Heart right ventricle (tissue), 16 donors: ENCODE data around the gene ZNF799. TPM values are rescaled to one million over a fixed set of nuclear protein-coding genes. Genes with fewer than 3 reads are reported as not detected.
"Not testable (repeated sequence)": the region's sequence is repeated elsewhere in the genome, so short reads cannot be mapped to it uniquely, and the experiment has no call there.

Experiments
- ATAC-seq, 8 donors: fragments of 200-7000 bp; cut with Tn5 transposase; one replicate each; pipeline ENCODE4 v1.9.1; 2020; ENCODE audit warnings: mild to moderate bottlenecking in 8 of 8, moderate library complexity in 8 of 8, moderate number of reproducible peaks in 1 of 8
- DNase-seq, 2 donors: peaks; one replicate each; pipeline ENCODE4 v3.0.0-alpha.2; 2020
- H3K27ac ChIP-seq, 10 donors: fragments of 200-600 bp; sonication (generic) in 2 of 10; one replicate each; pipeline versions ENCODE4 v1.5.0 to v1.8.0; 2020 to 2022; ENCODE audit warnings: mild to moderate bottlenecking in 3 of 10
- H3K27me3 ChIP-seq, 7 donors: fragments of 200-600 bp; one replicate each; pipeline ENCODE4 v1.8.0; 2021 to 2022; ENCODE audit warnings: mild to moderate bottlenecking in 2 of 7
- H3K36me3 ChIP-seq, 9 donors: fragments of 200-600 bp; sonication (generic) in 1 of 9; one replicate each; pipeline versions ENCODE4 v1.5.0 to v1.8.0; 2020 to 2022; ENCODE audit warnings: mild to moderate bottlenecking in 2 of 9
- H3K4me1 ChIP-seq, 9 donors: fragments of 200-600 bp; sonication (generic) in 1 of 9; one replicate each; pipeline versions ENCODE4 v1.5.0 to v1.8.0; 2020 to 2022; ENCODE audit warnings: mild to moderate bottlenecking in 4 of 9
- H3K4me3 ChIP-seq, 10 donors: fragments of 200-600 bp; sonication (generic) in 2 of 10; one replicate each; pipeline versions ENCODE4 v1.5.0 to v1.8.0; 2020 to 2022; ENCODE audit warnings: mild to moderate bottlenecking in 7 of 10, moderate library complexity in 2 of 10
- H3K9me3 ChIP-seq, 11 donors: fragments of 200-600 bp in 10 of 11; sonication (generic) in 2 of 11; one replicate each; pipeline versions ENCODE4 v1.5.0 to v1.8.0; 2013 to 2022; ENCODE audit warnings: mild to moderate bottlenecking in 2 of 11, control low read depth in 1 of 11, moderate library complexity in 1 of 11
- CTCF ChIP-seq, 9 donors: fragments of 200-600 bp; sonication (generic) in 2 of 9; IDR thresholded peaks; one replicate each; pipeline versions ENCODE4 v1.5.0 to v1.8.0; 2021 to 2022; ENCODE audit warnings: antibody characterized with exemption in 9 of 9, mild to moderate bottlenecking in 5 of 9, moderate library complexity in 1 of 9
- WGBS, 2 donors: extraction: QIAGEN DNeasy Blood & Tissue Kit; methylation state at CpG; one replicate each; pipeline ENCODE4 v1.1.7; 2013; ENCODE audit warnings: inconsistent platforms in 1 of 2; 5-methylcytosine and 5-hydroxymethylcytosine counted together
- intact Hi-C, 10 donors: fragments of 100-400 bp; cut with DNase I; formaldehyde crosslinking; loops; one replicate each; pipeline versions ENCODE4 v1.11.1 to v1.14.2; 2022
- polyA plus RNA-seq, 2 donors: library from polyadenylated mRNA; stranded (reverse); fragments of 200-250 nt; gene quantifications; one replicate each; pipeline ENCODE4 v1.2.3, GENCODE V29; 2013
- total RNA-seq, 10 donors: library from RNA; stranded (reverse); fragmentation: NEBNext Ultra II Directional in 3 of 10; extraction: Animal tissue kit (Norgen Biotek cat#: 25700) in 3 of 10; gene quantifications; one replicate each; pipeline versions ENCODE4 v1.2.1 to v1.2.4, GENCODE V29; 2021 to 2023
- donor health status: Arrhythmogenic right ventricular cardiomyopathy.
- donor health status: ischemic (EF 13 %, LVEDD 7.1; RV severe dilation, severe dysfunction).
- donor health status: healthy with polysubstance abuse.
- donor health status: DM: no; HTN: yes; CAD: no.
- donor health status: DM: no; HTN: no; CAD: no.
- donor health status: ischemic (EF 25% LVEDD 6.9; RV normal size, moderate dysfunction).
- donor health status: ischemic (EF 25% LVEDD 5.7; RV mildly dilated, moderate dysfunction).
- donor health status: healthy.
- donor health status: DM: yes; HTN: yes; CAD: no.
- donor health status: Ischemic cardiomyopathy.
- donor health status: ischemic (EF 35%, LVEDD 5.7; RV mildly dilated, moderate dysfunction).
- donor health status: nonischemic (EF 11% LVEDD 7.7; RV severe dilation, severe dysfunction).
- donor health status: DM: yes; HTN: yes; CAD: no.
- donor health status: PGD.
- donor health status: ischemic (EF 29% LVEDD 5.4; RV normal size, mild dysfunction).
- donor health status: nonischemic (EF 23%, LVEDD 6.1; RV moderate dilation, normal function).

ZNF799 gene
- total and polyA plus RNA-seq, 12 donors: 1.6 to 6.2 (median 2.0) TPM

- no peak for TF ChIP-seq CTCF (IDR thresholded peaks at IDR 0.05)
- H3K36me3 ChIP-seq: peaks cover 0 to 23% (median 3%) of the 10 kb centered on the region in 9 donors
- DNase-seq (no peak), ATAC-seq (no peak)
- intact Hi-C loops: no loop called here
- H3K27me3 ChIP-seq: no peaks in the 10 kb centered on the region
- 92 to 98% methylated on average over 2 of the region's 2 CpGs for WGBS, 2 donors
- no peak overlapping the region for H3K4me3 ChIP-seq
- no peaks in the 10 kb centered on the region for H3K4me1 ChIP-seq
- peaks cover 0 to 75% (median 0%) of the 10 kb centered on the region in 11 donors for H3K9me3 ChIP-seq
- no peak overlapping the region for H3K27ac ChIP-seq
Observed at GRCh38 chr19:12425236-12425887, 24.3 kb upstream of the ZNF799 start.

GRCh38 chr19:12417273-12417672, 16.2 kb upstream of the ZNF799 start:
- WGBS, 2 donors: 78 to 89% methylated on average over 5 of the region's 5 CpGs
- H3K27me3 ChIP-seq, intact Hi-C loops, H3K27ac ChIP-seq, H3K4me1 ChIP-seq, DNase-seq, ATAC-seq, H3K4me3 ChIP-seq: not testable (repeated sequence)
- H3K36me3 ChIP-seq: peaks cover 0 to 20% (median 0%) of the 10 kb centered on the region in 9 donors
- peaks cover 0 to 48% (median 0%) of the 10 kb centered on the region in 11 donors for H3K9me3 ChIP-seq

- no peak overlapping the region for H3K27ac ChIP-seq
- ATAC-seq (no peak), DNase-seq (no peak)
- H3K9me3 ChIP-seq: peaks cover 0 to 21% (median 0%) of the 10 kb centered on the region in 11 donors
- H3K4me1 ChIP-seq: no peaks in the 10 kb centered on the region
- no peak for TF ChIP-seq CTCF (IDR thresholded peaks at IDR 0.05)
- no peaks in the 10 kb centered on the region for H3K27me3 ChIP-seq
- peaks cover 0 to 3% (median 0%) of the 10 kb centered on the region in 9 donors for H3K36me3 ChIP-seq
- H3K4me3 ChIP-seq: no peak overlapping the region
- 93 to 98% methylated on average over 2 of the region's 2 CpGs for WGBS, 2 donors
- intact Hi-C loops: no loop called here
Observed at GRCh38 chr19:12411893-12412292, 10.8 kb upstream of the ZNF799 start.

GRCh38 chr19:12399901-12400632, 1.0 kb downstream of the ZNF799 start:
- ATAC-seq: peak in 5 of 8 donors; percentile 3 to 26 (median 17)

DNA sequence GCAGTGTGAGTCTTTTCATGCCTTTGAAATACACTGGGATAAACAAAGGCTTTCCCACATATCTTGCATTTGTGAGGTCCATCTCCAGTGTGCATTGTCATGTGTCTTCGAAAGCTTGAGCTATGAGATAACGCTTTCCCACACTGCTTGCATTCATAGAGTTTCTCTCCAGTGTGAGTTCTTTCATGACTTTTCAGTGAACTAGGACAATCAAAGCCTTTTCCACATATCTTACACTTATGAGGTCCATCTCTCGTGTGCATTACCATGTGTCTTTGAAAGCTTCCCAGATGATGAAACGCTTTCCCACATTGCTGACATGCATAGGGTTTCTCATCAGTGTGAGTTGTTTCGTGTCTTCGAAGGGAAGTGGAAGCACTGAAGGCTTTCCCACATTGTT, 9.9 kb downstream of the ZNF799 start:
- ATAC-seq, H3K4me1 ChIP-seq, intact Hi-C loops, H3K4me3 ChIP-seq, H3K27ac ChIP-seq, H3K27me3 ChIP-seq, DNase-seq: not testable (repeated sequence)
- H3K36me3 ChIP-seq: peaks cover 0 to 52% (median 22%) of the 10 kb centered on the region in 9 donors
- peaks cover 0 to 78% (median 4%) of the 10 kb centered on the region in 11 donors for H3K9me3 ChIP-seq
- 96 to 98% methylated on average over 6 of the region's 6 CpGs for WGBS, 2 donors

More at GRCh38 chr19:12399901-12400632, 1.0 kb downstream of the ZNF799 start:
- peak overlapping the region; percentile 61 to 94 (median 88) for H3K4me3 ChIP-seq
- 2 to 3% methylated on average over 21 to 23 of the region's 23 CpGs for WGBS, 2 donors
- DNase-seq: peak in 1 of 2 donors; percentile 18
- not testable (repeated sequence) for H3K27me3 ChIP-seq, H3K36me3 ChIP-seq, H3K9me3 ChIP-seq
- intact Hi-C loops: loop anchor here in 3 of 10 donors (2.0 to 5.0 kb wide), 6 partner anchors 33 to 67 kb away; partner anchors contain the start of genes ZNF443 (in 2 of the 3), ZNF442 (in 1 of the 3) and ZNF563 (in 1 of the 3)
- peaks cover 0 to 16% (median 7%) of the 10 kb centered on the region in 9 donors for H3K4me1 ChIP-seq
- H3K27ac ChIP-seq: peak overlapping the region in 9 of 10 donors; percentile 70 to 95 (median 88)

DNA sequence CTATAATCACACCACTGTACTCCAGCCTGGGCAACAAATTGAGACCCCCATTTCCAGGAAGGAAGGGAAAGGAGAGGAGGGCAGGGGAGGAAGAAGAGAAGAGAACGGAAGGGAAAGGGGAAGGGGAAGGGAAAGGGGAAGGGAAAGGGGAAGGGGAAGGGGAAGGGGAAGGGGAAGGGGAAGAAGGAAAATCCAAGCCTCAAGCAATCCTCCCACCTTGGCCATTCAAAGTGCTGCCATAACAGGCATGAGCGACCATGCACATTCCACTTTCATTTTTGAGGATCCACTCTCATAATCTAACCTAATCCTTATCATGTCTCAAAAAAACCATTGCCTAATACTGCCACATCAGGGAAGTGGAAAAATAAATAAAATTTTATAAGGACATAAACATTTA, 14.7 kb downstream of the ZNF799 start:
- H3K36me3 ChIP-seq: peaks cover 0 to 56% (median 30%) of the 10 kb centered on the region in 9 donors
- ATAC-seq, H3K27ac ChIP-seq, intact Hi-C loops, H3K27me3 ChIP-seq, H3K4me3 ChIP-seq, H3K4me1 ChIP-seq, DNase-seq: not testable (repeated sequence)
- 88 to 100% methylated on average over 1 to 2 of the region's 2 CpGs for WGBS, 2 donors
- peaks cover 0 to 80% (median 6%) of the 10 kb centered on the region in 11 donors for H3K9me3 ChIP-seq
